Endothelial cell of umbilical vein (primary cell): ENCODE results near the gene UBE3B. TPM values are rescaled to one million over a fixed set of nuclear protein-coding genes. Genes with fewer than 3 reads are reported as not detected.

Experiments used
- BruUV-seq: library from RNA; stranded (reverse); fragments of 400-500 nt; replicated peaks from 2 replicates; lab custom pipeline; 2021; lab: Mats Ljungman, UMichigan
- CTCF ChIA-PET: fragments of 300-600, 350-600 bp; sonication (Branson Sonifier 250); formaldehyde crosslinking; loops from one replicate; lab custom pipeline; 2021; ENCODE audit warnings: antibody characterized with exemption, inconsistent platforms; lab: Charles Lee
- POLR2A ChIA-PET: fragments of 300-600, 350-600 bp; sonication (Branson Sonifier 250); formaldehyde crosslinking; loops from one replicate; lab custom pipeline; 2021; ENCODE audit warnings: antibody characterized with exemption, inconsistent platforms; lab: Charles Lee
- DNase-seq: peaks from one replicate; pipeline ENCODE4 v3.0.0-alpha.2; 2011; ENCODE audit warnings: low read depth, low spot score
- FAIRE-seq: peaks from 2 replicates; lab custom pipeline; 2011; peaks lifted over from hg19 to GRCh38; lab: Jason Lieb, UNC
- H2AFZ ChIP-seq: 2 replicates; pipeline ENCODE4 v1.6.0; 2012; ENCODE audit warnings: low read depth, low read length, control low read depth, inconsistent platforms
- H3K27ac ChIP-seq: 2 replicates; pipeline ENCODE4 v1.5.1; 2011; ENCODE audit warnings: low read depth, mild to moderate bottlenecking, control low read depth, low read length, moderate library complexity; ENCODE audit not compliant: insufficient read depth
- H3K27me3 ChIP-seq, 2 experiments: 2 replicates each; pipeline versions ENCODE4 v1.6.0 to v1.6.1; 2011; ENCODE audit warnings: low read length in 2 of 2, mixed read lengths in 1 of 2; ENCODE audit not compliant: control insufficient read depth in 2 of 2, insufficient read depth in 2 of 2
- H3K36me3 ChIP-seq, 2 experiments: 2 replicates in 1 of 2; 3 replicates in 1 of 2; pipeline ENCODE4 v1.5.1; 2011; ENCODE audit warnings: low read length in 2 of 2, mild to moderate bottlenecking in 1 of 2, moderate library complexity in 1 of 2; ENCODE audit not compliant: control insufficient read depth in 2 of 2, insufficient read depth in 2 of 2; ENCODE audit errors: extremely low read depth in 1 of 2
- H3K4me1 ChIP-seq: 3 replicates; pipeline ENCODE4 v1.5.1; 2011; ENCODE audit warnings: mild to moderate bottlenecking, low read length; ENCODE audit not compliant: control insufficient read depth, insufficient read depth; ENCODE audit errors: extremely low read depth
- H3K4me2 ChIP-seq: 2 replicates; pipeline ENCODE4 v1.6.1; 2011; ENCODE audit warnings: low read length, control low read depth, mixed read lengths; ENCODE audit not compliant: insufficient read depth
- H3K4me3 ChIP-seq, 3 experiments: fragments of 200-600 bp in 1 of 3; sonication (generic), shearing (Covaris generic) in 1 of 3; replicated peaks in 1 of 3; 2 replicates each; pipeline ENCODE4 v1.5.1; 2011 to 2016; ENCODE audit warnings: control low read depth in 3 of 3, low read length in 3 of 3, mild to moderate bottlenecking in 2 of 3, inconsistent platforms in 1 of 3, low read depth in 1 of 3, moderate library complexity in 1 of 3; ENCODE audit not compliant: insufficient read depth in 1 of 3
- H3K79me2 ChIP-seq: 2 replicates; pipeline ENCODE4 v1.6.0; 2012; ENCODE audit warnings: low read length, inconsistent platforms; ENCODE audit not compliant: control insufficient read depth, insufficient read depth
- H3K9ac ChIP-seq: replicated peaks from 2 replicates; pipeline ENCODE3; 2011; ENCODE audit warnings: low read length, control low read depth; ENCODE audit not compliant: insufficient read depth; ENCODE audit errors: extremely low read depth
- H3K9me1 ChIP-seq: replicated peaks from 3 replicates; pipeline ENCODE4 v1.6.0; 2011; ENCODE audit warnings: mild to moderate bottlenecking, low read length; ENCODE audit not compliant: control insufficient read depth, insufficient read depth; ENCODE audit errors: extremely low read depth
- H3K9me3 ChIP-seq: replicated peaks from 2 replicates; pipeline ENCODE4 v1.5.1; 2012; ENCODE audit warnings: low read length, inconsistent platforms; ENCODE audit not compliant: control insufficient read depth, insufficient read depth
- H4K20me1 ChIP-seq: replicated peaks from 2 replicates; pipeline ENCODE3; 2011; ENCODE audit warnings: mild to moderate bottlenecking, low read length; ENCODE audit not compliant: control insufficient read depth, insufficient read depth; ENCODE audit errors: extremely low read depth
- CTCF ChIP-seq, 2 donors: IDR thresholded peaks; 1 replicate in 1 of 2; 2 replicates in 1 of 2; pipeline ENCODE4 v1.5.1; 2011; ENCODE audit warnings: low read length in 2 of 2, mild to moderate bottlenecking in 2 of 2, moderate library complexity in 2 of 2, control low read depth in 1 of 2, inconsistent platforms in 1 of 2, low read depth in 1 of 2; ENCODE audit not compliant: insufficient read depth in 1 of 2; ENCODE audit errors: extremely low read depth in 1 of 2
- EZH2 ChIP-seq: IDR thresholded peaks from 2 replicates; pipeline ENCODE4 v1.6.1; 2012; ENCODE audit warnings: borderline replicate concordance, low read depth, mild to moderate bottlenecking, moderate library complexity, low read length, inconsistent platforms; ENCODE audit not compliant: severe bottlenecking
- FOS ChIP-seq: IDR thresholded peaks from 2 replicates; pipeline ENCODE4 v1.6.1; 2011; ENCODE audit warnings: mild to moderate bottlenecking, low read length, moderate library complexity, borderline replicate concordance; ENCODE audit not compliant: insufficient read depth
- GATA2 ChIP-seq: IDR thresholded peaks from 2 replicates; pipeline ENCODE4 v1.7.0; 2011; ENCODE audit warnings: low read depth, mild to moderate bottlenecking, moderate library complexity, mixed read lengths, low read length; ENCODE audit not compliant: insufficient read length, insufficient read depth
- JUN ChIP-seq: IDR thresholded peaks from 2 replicates; pipeline ENCODE4 v1.6.1; 2011; ENCODE audit warnings: borderline replicate concordance, low read depth; ENCODE audit not compliant: insufficient read length, insufficient read depth
- MAX ChIP-seq: IDR thresholded peaks from 2 replicates; pipeline ENCODE4 v1.6.1; 2011; ENCODE audit not compliant: insufficient read depth, insufficient read length
- MYC ChIP-seq: IDR thresholded peaks from one replicate; pipeline ENCODE4 v1.6.1; 2011; ENCODE audit warnings: mild to moderate bottlenecking, low read depth, low read length
- POLR2A ChIP-seq: IDR thresholded peaks from 2 replicates; pipeline ENCODE4 v1.6.1; 2012; ENCODE audit warnings: low read depth, mild to moderate bottlenecking, control low read depth, low read length
- POLR2AphosphoS5 ChIP-seq: IDR thresholded peaks from 2 replicates; pipeline ENCODE4 v1.6.1; 2012; ENCODE audit warnings: low read depth, mild to moderate bottlenecking, control low read depth, low read length, moderate library complexity; ENCODE audit not compliant: insufficient read depth
- dilution Hi-C: fragments of 300-500 bp; cut with MboI; formaldehyde crosslinking; loops from one replicate; pipeline ENCODE4 v1.15.0; 2019; ENCODE audit warnings: low sequenced_read_pairs; ENCODE audit not compliant: extremely low pct_ligation_motif_present
- intact Hi-C: fragments of 100-400 bp; cut with micrococcal nuclease; formaldehyde crosslinking; loops from one replicate; pipeline ENCODE4 v1.10.0; 2022
- polyA plus RNA-seq, 4 experiments: library from polyadenylated mRNA; depleted of rRNA in 3 of 4; stranded (reverse) in 3 of 4; unstranded in 1 of 4; fragments of >200 nt; gene quantifications; 2 replicates each; pipeline versions ENCODE4 v1.2.1 to v1.2.3, GENCODE V29; 2011 to 2012; ENCODE audit warnings: missing spikeins in 1 of 4
- total RNA-seq: library from RNA; stranded (reverse); gene quantifications from 2 replicates; pipeline ENCODE4 v1.2.3, GENCODE V29; 2021

UBE3B gene
- total and polyA plus RNA-seq, 2 donors (not counting 3 experiments of a cell fraction or from before 2014, with no cell fraction given) = 24.9 to 40.8 TPM

GRCh38 chr12:109461846-109462756 lies 15.3 kb upstream of the UBE3B start:
- no peaks in the 10 kb centered on the region for H4K20me1 ChIP-seq
- H3K79me2 ChIP-seq = peaks cover 77% of the 10 kb centered on the region
- TF ChIP-seq MAX (no peak), GATA2 (no peak), JUN (no peak), POLR2A (no peak), CTCF (IDR thresholded peaks at IDR 0.05; ENCODE audit: extremely low read depth in 1 of 2, insufficient read depth in 1 of 2, low read depth in 1 of 2, low read length in 2 of 2) (no peak), FOS (no peak), POLR2AphosphoS5 (no peak), EZH2 (no peak), MYC (no peak)
- dilution Hi-C loops (no loop called here), intact Hi-C loops (loop anchor here (1.0 to 5.0 kb wide), 3 partner anchors 30 to 610 kb away; no protein-coding TSS in a partner anchor)
- H3K36me3 ChIP-seq = peaks cover 4 to 24% of the 10 kb centered on the region in 2 experiments
- H3K4me2 ChIP-seq = peak overlapping the region; percentile 66
- FAIRE-seq = peak; percentile 85
- POLR2A ChIA-PET = interaction anchor here (0.6 to 0.9 kb wide), 2 partner anchors 15 kb away, joined by 3 read pairs; partner anchors contain the start of genes KCTD10 and UBE3B
- CTCF ChIA-PET = interaction anchor here (1.0 to 5.1 kb wide), 10 partner anchors 9 to 57 kb away, joined by 3 to 47 read pairs (median 6); partner anchors contain the start of genes KCTD10 and UBE3B
- no peak overlapping the region for H3K4me3 ChIP-seq
- DNase-seq = peak; percentile 68
- no peaks in the 10 kb centered on the region for H3K27me3 ChIP-seq
- no peak overlapping the region for H2AFZ ChIP-seq
- peaks cover 72% of the 10 kb centered on the region for H3K4me1 ChIP-seq
- BruUV-seq = no TSS peak
- H3K9me3 ChIP-seq = no peaks in the 10 kb centered on the region
- H3K27ac ChIP-seq = peak overlapping the region; percentile 89
- H3K9me1 ChIP-seq = no peaks in the 10 kb centered on the region
- peak overlapping the region; percentile 55 for H3K9ac ChIP-seq
